Activated naive CD4-positive, alpha-beta T cell treated with anti-CD3 and anti-CD28 coated beads, Interleukin-2, amount 50 U/mL, for 16 hours (primary cell): ENCODE results near the gene ATP9A.

ENCODE experiments used
- DNase-seq: peaks from one replicate; pipeline ENCODE4 v3.0.0-alpha.2; 2020

ATP9A gene

GRCh38 chr20:51595058-51595532 lies 173.1 kb downstream of the ATP9A start:
- peak; percentile 76 for DNase-seq

GRCh38 chr20:51594236-51595057 lies 173.7 kb downstream of the ATP9A start:
- DNase-seq = no peak

- DNase-seq = no peak
Measured at GRCh38 chr20:51593584-51593983, 174.6 kb downstream of the ATP9A start.

- no peak for DNase-seq
Measured at GRCh38 chr20:51592564-51592963, 175.6 kb downstream of the ATP9A start.

- DNase-seq = no peak
Measured at GRCh38 chr20:51591871-51592270, 176.3 kb downstream of the ATP9A start.

- no peak for DNase-seq
Measured at GRCh38 chr20:51588762-51589161, 179.4 kb downstream of the ATP9A start.

- DNase-seq = no peak
Measured at GRCh38 chr20:51587145-51587544, 181.0 kb downstream of the ATP9A start.

- no peak for DNase-seq
Measured at GRCh38 chr20:51586005-51586440, 182.2 kb downstream of the ATP9A start.

GRCh38 chr20:51585148-51585547 lies 183.0 kb downstream of the ATP9A start:
- DNase-seq = no peak

GRCh38 chr20:51584737-51585136 lies 183.5 kb downstream of the ATP9A start:
- DNase-seq = no peak

- no peak for DNase-seq
Measured at GRCh38 chr20:51584116-51584515, 184.1 kb downstream of the ATP9A start.

GRCh38 chr20:51583499-51583898 lies 184.7 kb downstream of the ATP9A start:
- no peak for DNase-seq

- DNase-seq = no peak
Measured at GRCh38 chr20:51583073-51583472, 185.1 kb downstream of the ATP9A start.

- no peak for DNase-seq
Measured at GRCh38 chr20:51581571-51581970, 186.6 kb downstream of the ATP9A start.

GRCh38 chr20:51579137-51579536 lies 189.1 kb downstream of the ATP9A start:
- no peak for DNase-seq

GRCh38 chr20:51578145-51578459 lies 190.1 kb downstream of the ATP9A start:
- DNase-seq = no peak

- DNase-seq = no peak
Measured at GRCh38 chr20:51577432-51578144, 190.6 kb downstream of the ATP9A start.

- no peak for DNase-seq
Measured at GRCh38 chr20:51575486-51575885, 192.7 kb downstream of the ATP9A start.

GRCh38 chr20:51574248-51575033 lies 193.7 kb downstream of the ATP9A start:
- DNase-seq = peak; percentile 27

GRCh38 chr20:51573576-51574243 lies 194.5 kb downstream of the ATP9A start:
- DNase-seq = no peak

GRCh38 chr20:51571460-51571794 lies 196.8 kb downstream of the ATP9A start:
- no peak for DNase-seq

GRCh38 chr20:51570739-51571459 lies 197.3 kb downstream of the ATP9A start:
- DNase-seq = no peak
